ENCODE results near the gene KIAA0753. TPM values are rescaled to one million over a fixed set of nuclear protein-coding genes. Genes with fewer than 3 reads are reported as not detected.

KIAA0753 gene
- total RNA-seq: 10 to 100 TPM; 33.9 to 58.8 (median 40.2) TPM

DNA sequence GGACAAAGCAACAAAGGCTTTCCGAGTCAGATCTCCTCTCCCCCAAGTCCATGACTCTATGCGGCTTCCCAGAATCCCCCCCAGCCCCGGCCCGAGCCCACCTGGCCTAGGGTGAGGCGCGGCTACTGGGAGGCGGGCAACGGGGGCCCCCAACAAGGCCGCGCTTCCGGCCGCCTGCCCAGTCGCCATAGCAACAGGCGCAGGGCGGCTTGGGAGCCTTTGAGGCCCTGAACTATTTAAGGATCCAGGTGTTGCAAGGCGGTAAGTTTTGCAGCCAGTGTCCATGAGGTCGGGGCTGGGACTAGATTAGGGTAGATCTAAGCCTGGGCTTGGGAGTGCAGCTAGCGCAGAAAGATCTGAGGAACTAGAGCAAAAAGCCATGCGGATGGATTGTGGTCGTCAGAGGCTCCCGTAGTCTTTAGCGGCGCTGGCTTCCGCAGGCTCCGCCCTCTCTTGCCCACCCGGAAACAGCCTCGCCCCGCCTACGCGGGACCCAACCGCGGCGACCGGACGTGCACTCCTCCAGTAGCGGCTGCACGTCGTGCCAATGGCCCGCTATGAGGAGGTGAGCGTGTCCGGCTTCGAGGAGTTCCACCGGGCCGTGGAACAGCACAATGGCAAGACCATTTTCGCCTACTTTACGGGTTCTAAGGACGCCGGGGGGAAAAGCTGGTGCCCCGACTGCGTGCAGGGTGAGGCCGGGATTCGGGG lies at the start of gene KIAA0753, which contains the start of gene TXNDC17:
KIAA0753 (minus strand) TSS at position 176 of the 711 bp plus-strand sequence. CDS start 5,608 bp downstream, outside the sequence.
TXNDC17 (plus strand) TSS at position 525 of the 711 bp plus-strand sequence; CDS start at position 548, 23 bp downstream.
- no peaks in the 10 kb centered on the region for H3K27me3 ChIP-seq
- peak; percentile 97 for ATAC-seq
- no peak for TF ChIP-seq EP300 (IDR thresholded peaks at IDR 0.05)
- no peak for TF ChIP-seq CTCF (IDR thresholded peaks at IDR 0.05)
- TF ChIP-seq POLR2AphosphoS5 (IDR thresholded peaks at IDR 0.05): peak; percentile 97
- TF ChIP-seq POLR2A (IDR thresholded peaks at IDR 0.05): peak; percentile 83 to 85
- 0% methylated on average over 11 of the region's 52 CpGs; no CpG with 5 or more reads in 1 of the 2 donors for WGBS, 2 donors (ENCODE audit: low coverage in 1 of 2)
- peak within 1 kb of the TSS; percentile 74 to 88 (median 88) for H3K27ac ChIP-seq
- H3K4me1 ChIP-seq: peaks cover 0 to 51% (median 19%) of the 10 kb centered on the region in 3 donors
- H3K9me3 ChIP-seq: no peaks in the 10 kb centered on the region
- peak within 1 kb of the TSS; percentile 73 to 93 for H3K4me3 ChIP-seq
- H3K36me3 ChIP-seq: peaks cover 0 to 32% of the 10 kb centered on the region in 2 donors

DNA sequence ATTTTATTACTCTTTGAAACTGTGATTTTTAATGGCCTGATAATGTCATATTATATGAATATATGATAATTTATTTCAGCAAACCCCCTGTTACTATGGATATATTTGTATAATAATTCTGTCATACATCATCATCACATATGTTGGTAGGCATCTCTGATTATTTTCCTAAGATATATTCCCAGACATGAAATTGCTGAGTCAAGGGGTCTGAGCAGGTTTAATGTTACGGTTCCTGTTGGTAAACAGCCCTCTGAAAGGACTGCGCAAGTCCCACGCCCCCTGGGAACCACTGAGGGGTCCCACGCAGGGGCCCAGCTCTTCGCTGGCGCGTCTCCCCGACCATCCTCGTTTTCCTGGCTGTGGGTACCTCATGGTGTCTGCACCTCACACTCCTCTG lies 48.4 kb upstream of the KIAA0753 start:
- 67 to 85% methylated on average over 6 to 9 of the region's 9 CpGs for WGBS, 2 donors (ENCODE audit: low coverage in 1 of 2)

GRCh38 chr17:6686026-6686425 lies 45.5 kb upstream of the KIAA0753 start:
- Histone ChIP-seq H3K9me3 (no peaks in the 10 kb centered on the region), H3K36me3 (no peaks in the 10 kb centered on the region), H3K27me3 (peaks cover 50% of the 10 kb centered on the region), H3K4me3 (no peak overlapping the region), H3K4me1 (no peaks in the 10 kb centered on the region), H3K27ac (no peak overlapping the region)
- 70% methylated on average over 2 of the region's 4 CpGs; no CpG with 5 or more reads in 1 of the 2 donors for WGBS, 2 donors (ENCODE audit: low coverage in 1 of 2)
- no peak for ATAC-seq
- no peak for TF ChIP-seq EP300 (IDR thresholded peaks at IDR 0.05)
- no peak for TF ChIP-seq POLR2AphosphoS5 (IDR thresholded peaks at IDR 0.05)
- no peak for TF ChIP-seq CTCF (IDR thresholded peaks at IDR 0.05)
- no peak for TF ChIP-seq POLR2A (IDR thresholded peaks at IDR 0.05)

More for the DNA sequence above, 48.4 kb upstream of the KIAA0753 start:
- no peaks in the 10 kb centered on the region for H3K9me3 ChIP-seq
- H3K4me1 ChIP-seq: no peaks in the 10 kb centered on the region
- no peak for TF ChIP-seq POLR2A (IDR thresholded peaks at IDR 0.05)
- no peak for TF ChIP-seq CTCF (IDR thresholded peaks at IDR 0.05)
- no peak for TF ChIP-seq POLR2AphosphoS5 (IDR thresholded peaks at IDR 0.05)
- TF ChIP-seq EP300 (IDR thresholded peaks at IDR 0.05): no peak
- ATAC-seq: no peak
- H3K4me3 ChIP-seq: no peak overlapping the region
- peaks cover 42% of the 10 kb centered on the region for H3K27me3 ChIP-seq
- H3K27ac ChIP-seq: no peak overlapping the region
- no peaks in the 10 kb centered on the region for H3K36me3 ChIP-seq

DNA sequence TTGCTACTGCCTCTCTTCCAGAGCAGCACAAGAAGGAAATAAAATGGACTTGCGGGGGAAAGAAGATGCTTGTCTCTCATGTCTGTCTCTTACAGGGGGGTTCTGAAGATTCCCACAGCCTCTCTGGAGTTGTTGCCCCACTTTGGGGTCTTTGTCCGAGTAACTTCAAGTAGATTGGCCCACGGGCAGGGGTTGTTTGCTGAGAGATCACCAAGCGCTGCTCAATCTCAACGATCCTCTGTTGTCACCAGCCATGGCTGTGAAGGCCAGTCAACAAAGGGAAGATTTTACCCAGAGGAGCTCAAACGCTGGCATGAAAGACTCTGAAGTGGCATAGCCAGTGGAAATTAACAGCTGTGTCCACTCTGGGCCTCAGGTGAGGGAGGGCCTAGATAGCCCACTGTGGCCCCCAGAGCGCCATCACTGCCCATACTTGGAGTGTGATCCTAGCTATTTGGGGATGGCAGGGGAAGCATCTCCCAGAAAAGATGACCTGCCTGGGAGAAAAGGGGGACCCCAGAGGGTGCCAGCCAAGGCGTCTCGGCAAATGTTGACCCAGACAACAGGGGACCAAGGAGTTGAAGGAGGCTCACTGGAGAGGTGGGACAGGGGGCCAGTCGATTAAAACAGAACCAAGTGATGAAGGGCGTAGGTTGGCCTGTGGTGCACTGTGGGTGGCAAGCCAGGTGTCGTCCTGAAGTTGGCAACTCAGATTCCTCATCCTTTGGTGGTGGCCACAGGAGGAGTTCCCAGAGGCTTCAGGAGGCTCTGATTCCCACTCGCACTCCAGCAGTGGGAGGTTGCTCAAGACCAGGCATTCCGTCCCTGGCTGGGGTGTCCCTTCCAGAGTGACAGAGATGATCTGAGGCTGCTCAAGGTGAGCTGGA lies 44.6 kb upstream of the KIAA0753 start:
- no peaks in the 10 kb centered on the region for H3K36me3 ChIP-seq
- no peak overlapping the region for H3K4me3 ChIP-seq
- H3K27me3 ChIP-seq: peaks cover 41% of the 10 kb centered on the region
- TF ChIP-seq POLR2AphosphoS5 (IDR thresholded peaks at IDR 0.05) (no peak), EP300 (IDR thresholded peaks at IDR 0.05) (no peak), POLR2A (IDR thresholded peaks at IDR 0.05) (no peak), CTCF (IDR thresholded peaks at IDR 0.05) (no peak)
- no peaks in the 10 kb centered on the region for H3K9me3 ChIP-seq
- 83% methylated on average over 1 to 9 of the region's 14 CpGs for WGBS, 2 donors (ENCODE audit: low coverage in 1 of 2)
- no peaks in the 10 kb centered on the region for H3K4me1 ChIP-seq
- ATAC-seq: no peak
- no peak overlapping the region for H3K27ac ChIP-seq

Measured in gastroesophageal sphincter (tissue), 4 donors.